ENCODE measurements around the gene PANK1. TPM values are rescaled to one million over a fixed set of nuclear protein-coding genes. Genes with fewer than 3 reads are reported as not detected.

Gene PANK1
- total RNA-seq, 1 donor from 2014 or later = 1.6 TPM

- DNase-seq (ENCODE audit: low read depth in 2 of 2) = no peak
Measured at GRCh38 chr10:89536013-89536354, 109.1 kb downstream of the PANK1 start.

- peak in 1 of 2 donors; percentile 37 for DNase-seq (ENCODE audit: low read depth in 2 of 2)
Measured at GRCh38 chr10:89535171-89536012, 109.7 kb downstream of the PANK1 start, which contains the start of gene SLC16A12. Gene SLC16A12, minus strand, starts transcription at chr10:89535594. Its CDS starts 73,016 bp downstream, at chr10:89462578.

GRCh38 chr10:89534826-89535166 lies 110.2 kb downstream of the PANK1 start:
- no peak for DNase-seq (ENCODE audit: low read depth in 2 of 2)

Other genes starting within 250 kb of the PANK1 start
- 6.3 and 7.7 TPM in 2 replicates for gene IFIT5, start 230.7 kb downstream of the PANK1 start, total RNA-seq
- not detected in 2 replicates for gene SLC16A12, start 109.6 kb downstream of the PANK1 start, total RNA-seq
- gene KIF20B, start 56.3 kb upstream of the PANK1 start, total RNA-seq = 2.4 and 5.0 TPM in 2 replicates